Tongue (tissue), 2 donors: ENCODE results near the gene MAGOHB. TPM values are rescaled to one million over a fixed set of nuclear protein-coding genes. Genes with fewer than 3 reads are reported as not detected.
"Not testable (repeated sequence)": the region's sequence is repeated elsewhere in the genome, so short reads cannot be mapped to it uniquely, and the experiment has no call there.

Experiments used
- DNase-seq: peaks from one replicate; pipeline ENCODE4 v3.0.0-alpha.2; 2015
- total RNA-seq: library from RNA; depleted of rRNA; stranded (reverse); fragments of >200 nt; gene quantifications from one replicate; pipeline ENCODE4 v1.2.3, GENCODE V29; 2014

MAGOHB gene
- total RNA-seq, 1 donor from 2014 or later = 25.5 TPM

GRCh38 chr12:10612110-10612509 lies 1.3 kb downstream of the MAGOHB start:
- DNase-seq = no peak

GRCh38 chr12:10611258-10611657 lies 2.2 kb downstream of the MAGOHB start:
- not testable (repeated sequence) for DNase-seq

GRCh38 chr12:10610188-10610587 lies 3.2 kb downstream of the MAGOHB start:
- DNase-seq = no peak

GRCh38 chr12:10607885-10608458 lies 5.4 kb downstream of the MAGOHB start:
- DNase-seq = no peak

GRCh38 chr12:10601860-10602259 lies 11.5 kb downstream of the MAGOHB start:
- DNase-seq = no peak

GRCh38 chr12:10600988-10601387 lies 12.4 kb downstream of the MAGOHB start:
- DNase-seq = no peak

- no peak for DNase-seq
Measured at GRCh38 chr12:10595881-10596280, 17.5 kb downstream of the MAGOHB start.

GRCh38 chr12:10590966-10591365 lies 22.4 kb downstream of the MAGOHB start:
- no peak for DNase-seq

- DNase-seq = no peak
Measured at GRCh38 chr12:10584415-10584814, 29.0 kb downstream of the MAGOHB start.

GRCh38 chr12:10582704-10583103 lies 30.7 kb downstream of the MAGOHB start:
- DNase-seq = no peak

- not testable (repeated sequence) for DNase-seq
Measured at GRCh38 chr12:10582133-10582532, 31.3 kb downstream of the MAGOHB start.

- DNase-seq = no peak
Measured at GRCh38 chr12:10574307-10574706, 39.1 kb downstream of the MAGOHB start.

- DNase-seq = not testable (repeated sequence)
Measured at GRCh38 chr12:10572021-10572490, 41.4 kb downstream of the MAGOHB start.

- no peak for DNase-seq
Measured at GRCh38 chr12:10571141-10571540, 42.3 kb downstream of the MAGOHB start.

- DNase-seq = no peak
Measured at GRCh38 chr12:10567813-10568212, 45.6 kb downstream of the MAGOHB start.

GRCh38 chr12:10563966-10564365 lies 49.4 kb downstream of the MAGOHB start:
- DNase-seq = no peak

- DNase-seq = no peak
Measured at GRCh38 chr12:10563002-10563401, 50.4 kb downstream of the MAGOHB start.

- DNase-seq = peak; percentile 70
Measured at GRCh38 chr12:10562306-10562933, 51.0 kb downstream of the MAGOHB start.

- no peak for DNase-seq
Measured at GRCh38 chr12:10559244-10559643, 54.2 kb downstream of the MAGOHB start.

GRCh38 chr12:10558789-10559188 lies 54.6 kb downstream of the MAGOHB start:
- DNase-seq = no peak

- DNase-seq = no peak
Measured at GRCh38 chr12:10558301-10558700, 55.1 kb downstream of the MAGOHB start.

- no peak for DNase-seq
Measured at GRCh38 chr12:10557766-10558165, 55.6 kb downstream of the MAGOHB start.

- DNase-seq = no peak
Measured at GRCh38 chr12:10557329-10557728, 56.1 kb downstream of the MAGOHB start.
